ENCODE data around the gene SYNGR3.
"Not testable (repeated sequence)": the region's sequence is repeated elsewhere in the genome, so short reads cannot be mapped to it uniquely, and the experiment has no call there.

The SYNGR3 gene, protein sequence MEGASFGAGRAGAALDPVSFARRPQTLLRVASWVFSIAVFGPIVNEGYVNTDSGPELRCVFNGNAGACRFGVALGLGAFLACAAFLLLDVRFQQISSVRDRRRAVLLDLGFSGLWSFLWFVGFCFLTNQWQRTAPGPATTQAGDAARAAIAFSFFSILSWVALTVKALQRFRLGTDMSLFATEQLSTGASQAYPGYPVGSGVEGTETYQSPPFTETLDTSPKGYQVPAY

DNA sequence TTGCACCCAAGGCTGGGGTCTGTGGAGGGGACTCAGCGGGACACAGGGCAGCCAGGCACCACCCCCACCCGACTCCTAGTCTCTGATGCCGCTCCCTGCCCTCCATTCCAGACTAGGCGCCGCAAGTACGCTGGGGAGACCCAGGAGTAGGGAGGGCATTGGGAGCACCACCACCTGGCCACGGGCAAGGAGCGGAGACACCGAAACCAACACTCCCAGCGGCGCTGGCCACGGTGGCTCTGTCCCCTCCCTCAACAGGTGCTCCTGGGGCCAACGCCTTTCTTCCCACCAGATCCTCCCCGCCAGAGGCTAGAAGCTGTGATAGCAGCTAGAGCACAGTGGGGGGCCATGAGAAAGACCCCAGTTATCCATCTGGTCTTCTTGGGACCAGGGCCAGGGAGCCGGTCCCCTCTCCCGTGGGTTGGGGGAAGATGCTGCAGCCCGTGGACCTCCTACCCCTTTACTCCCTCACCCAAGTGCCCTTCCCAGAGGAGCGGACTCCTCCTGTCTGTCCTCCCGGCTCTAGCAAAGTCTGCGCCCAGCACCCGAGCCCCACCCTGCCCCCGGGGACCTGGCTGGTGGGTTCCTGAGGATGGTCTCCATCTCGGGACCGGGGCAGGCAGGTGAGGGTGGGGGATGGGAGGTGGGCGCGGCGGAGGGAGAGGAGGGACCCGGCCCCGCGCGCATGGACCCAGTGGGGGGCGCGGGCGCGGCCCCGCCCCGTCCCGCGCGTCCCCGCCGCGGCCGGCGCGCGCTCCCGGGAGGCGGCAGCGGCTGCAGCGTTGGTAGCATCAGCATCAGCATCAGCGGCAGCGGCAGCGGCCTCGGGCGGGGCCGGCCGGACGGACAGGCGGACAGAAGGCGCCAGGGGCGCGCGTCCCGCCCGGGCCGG lies at the start of gene SYNGR3:
TSS of gene SYNGR3 (plus strand) at position 762 of the 892 bp plus-strand sequence. CDS start 133 bp downstream, outside the sequence.
- DNase-seq: no peak

DNA sequence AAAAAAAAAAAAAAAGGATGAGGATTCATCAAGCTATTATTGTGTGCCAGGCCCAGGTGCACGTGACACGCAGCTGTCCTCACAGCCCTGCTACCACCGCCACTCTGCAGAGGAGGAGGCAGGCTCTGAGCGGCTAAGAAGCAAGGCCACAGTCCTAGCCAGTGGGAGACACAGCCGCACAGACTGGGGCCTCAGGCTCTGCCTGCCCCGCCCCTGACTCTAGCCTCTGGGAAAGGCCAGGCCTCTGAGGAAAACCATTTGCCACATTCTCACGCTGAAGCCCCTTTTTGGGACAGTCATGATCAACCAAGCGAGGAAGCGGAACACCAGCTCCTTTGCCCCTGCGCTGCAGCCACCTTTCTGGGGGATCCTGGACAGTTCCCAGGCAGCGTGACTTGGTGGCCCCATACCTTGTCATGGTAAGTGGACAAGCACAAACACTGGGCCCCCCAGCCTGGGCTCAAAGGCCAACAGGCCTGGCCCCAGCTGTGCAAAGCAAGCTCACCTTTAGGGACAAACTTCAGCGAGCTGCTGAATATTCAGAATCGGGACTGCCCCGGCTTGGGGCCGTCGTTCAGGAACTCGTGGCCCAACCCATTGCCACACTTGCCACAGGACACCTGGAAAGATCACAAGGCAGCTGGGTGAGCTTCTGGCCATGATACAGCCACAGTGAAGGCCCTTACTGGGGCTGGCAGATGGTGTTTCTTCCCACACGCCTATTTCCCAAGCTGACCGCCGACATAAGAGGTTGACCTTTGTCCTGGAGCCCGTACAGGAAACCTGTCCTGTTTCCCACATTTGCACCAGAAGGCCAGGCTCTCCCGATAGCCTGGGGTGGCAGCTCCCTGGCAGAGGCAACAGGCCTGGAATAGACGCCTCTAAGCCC lies 49.3 kb upstream of the SYNGR3 start:
- peak in 1 of 2 donors; percentile 31 for DNase-seq

DNA sequence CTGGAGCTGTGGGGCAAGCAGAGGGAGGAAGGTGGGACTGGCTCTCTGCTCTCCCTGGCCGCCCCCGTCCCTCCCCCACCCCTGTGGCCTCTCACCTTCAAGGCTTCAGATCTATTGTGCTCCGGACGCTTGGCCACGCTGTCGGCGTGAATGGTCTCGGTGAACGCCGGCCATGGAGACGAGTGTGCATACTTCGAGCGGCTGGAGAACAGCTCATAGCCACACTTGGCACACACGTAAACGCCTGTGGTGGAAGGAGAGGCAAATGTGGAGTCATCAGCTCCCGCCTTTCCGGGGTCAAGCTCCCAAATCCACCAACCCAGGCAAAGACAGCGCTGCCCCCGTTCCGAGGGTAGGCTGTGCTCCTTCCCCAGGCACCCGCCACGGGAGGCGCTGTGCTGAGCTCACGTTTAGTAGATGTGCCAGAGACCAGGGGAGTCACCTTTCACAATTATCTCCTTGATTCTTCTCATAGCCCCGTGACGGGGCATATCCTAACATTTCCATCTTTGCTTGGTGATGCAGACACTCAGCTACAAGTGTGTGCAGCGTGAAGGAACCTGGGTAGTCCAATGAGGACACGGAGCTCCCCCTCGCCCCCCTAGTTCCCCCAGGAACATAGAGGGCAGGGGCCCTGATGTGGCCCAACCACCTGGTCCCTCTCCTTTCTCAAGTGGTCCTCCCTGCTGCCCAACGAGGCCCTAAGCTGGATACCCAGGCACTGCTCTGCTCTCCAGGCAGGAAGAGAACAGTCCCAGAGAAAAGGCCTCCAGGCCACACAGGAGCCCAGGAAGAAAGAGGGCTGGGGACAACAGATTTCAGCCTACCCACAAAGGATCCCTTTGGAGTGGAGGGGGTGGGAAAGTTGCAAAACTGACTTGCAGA lies 48.4 kb upstream of the SYNGR3 start:
- no peak for DNase-seq

DNA sequence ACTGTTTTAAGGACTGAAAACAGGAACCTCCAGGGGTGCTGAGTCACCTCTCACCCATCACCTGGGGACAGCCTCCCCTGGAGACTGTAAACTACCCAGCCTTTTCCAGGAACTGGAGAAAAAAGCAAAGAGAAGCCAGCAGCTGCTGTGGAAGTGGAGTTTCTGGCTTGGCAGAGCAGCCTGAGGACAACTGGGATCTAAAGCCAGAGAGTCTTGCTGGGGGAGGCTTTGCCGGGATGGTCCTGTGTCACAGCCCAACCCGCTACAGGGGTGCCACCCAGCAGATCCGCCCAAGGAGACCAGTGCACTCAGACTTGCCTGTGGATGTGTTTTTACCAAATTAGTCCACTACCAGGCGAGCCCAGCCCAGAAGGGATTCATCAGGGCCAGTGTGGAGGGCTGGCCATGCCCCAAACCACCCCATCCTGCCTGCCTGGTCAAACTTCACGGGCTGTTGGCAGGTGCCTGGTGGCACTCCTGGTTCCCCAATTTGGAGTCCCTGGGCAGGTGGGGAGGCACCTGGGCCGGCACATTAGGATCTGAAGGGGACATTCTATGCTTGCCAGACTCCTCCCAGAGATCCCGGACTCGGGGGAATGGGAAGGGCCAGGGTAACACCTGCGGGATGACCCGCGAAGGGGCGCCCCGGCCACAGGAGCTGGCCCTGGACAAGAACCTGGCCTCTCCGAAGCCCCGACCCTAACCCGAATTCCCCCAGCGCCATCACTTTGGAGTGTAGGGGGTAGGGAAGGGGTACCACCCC lies 47.5 kb upstream of the SYNGR3 start:
- DNase-seq: peak; percentile 47 to 62

DNA sequence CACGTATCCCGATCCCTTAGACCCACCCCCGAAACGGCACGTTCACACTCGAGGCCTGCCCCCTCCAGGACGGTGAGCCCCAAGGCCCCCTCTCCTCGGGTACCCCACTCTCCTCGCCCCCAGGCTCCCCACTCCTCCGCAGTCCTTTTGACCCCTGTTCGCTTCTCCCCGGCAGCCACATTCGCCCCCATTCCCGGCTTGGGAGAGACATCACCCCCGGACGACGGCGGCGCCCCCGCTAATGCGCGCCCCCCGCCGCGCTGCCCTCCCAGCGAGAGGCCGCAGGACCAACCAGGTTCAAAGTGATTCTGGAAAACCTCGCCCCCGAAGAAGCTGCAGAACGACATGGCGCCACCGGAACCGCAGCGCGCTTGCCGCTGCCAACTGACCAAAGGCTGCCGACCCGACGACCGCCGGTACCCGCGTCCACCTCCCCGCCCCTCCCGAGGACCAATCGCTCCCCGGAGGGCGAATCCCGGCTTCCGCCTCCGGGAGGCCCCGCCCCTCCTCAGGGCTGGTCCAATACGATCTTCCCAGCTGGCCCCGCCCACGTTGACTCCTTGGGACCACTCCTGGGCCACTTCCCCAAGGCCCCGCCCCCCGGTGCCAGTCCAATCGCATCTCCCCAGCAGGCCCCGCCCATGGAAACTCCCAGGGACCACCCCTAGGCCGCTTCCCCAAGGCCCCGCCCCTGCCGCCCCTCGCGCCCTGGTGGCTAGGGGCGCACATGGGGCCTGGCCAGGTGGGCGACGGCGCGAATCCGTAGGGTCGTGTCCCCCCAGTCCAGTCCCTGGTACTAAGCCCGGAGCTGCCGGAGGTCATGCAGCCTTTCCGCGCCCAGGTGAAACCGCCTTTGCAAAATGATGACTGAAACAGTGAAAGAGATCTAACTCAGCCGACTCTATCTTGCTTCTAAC lies 46.7 kb upstream of the SYNGR3 start, which contains the start of gene MSRB1:
TSS of gene MSRB1 (minus strand) at position 390 of the 917 bp plus-strand sequence. CDS start at position 347, 43 bp downstream.
- peak; percentile 99 to 100 for DNase-seq

DNA sequence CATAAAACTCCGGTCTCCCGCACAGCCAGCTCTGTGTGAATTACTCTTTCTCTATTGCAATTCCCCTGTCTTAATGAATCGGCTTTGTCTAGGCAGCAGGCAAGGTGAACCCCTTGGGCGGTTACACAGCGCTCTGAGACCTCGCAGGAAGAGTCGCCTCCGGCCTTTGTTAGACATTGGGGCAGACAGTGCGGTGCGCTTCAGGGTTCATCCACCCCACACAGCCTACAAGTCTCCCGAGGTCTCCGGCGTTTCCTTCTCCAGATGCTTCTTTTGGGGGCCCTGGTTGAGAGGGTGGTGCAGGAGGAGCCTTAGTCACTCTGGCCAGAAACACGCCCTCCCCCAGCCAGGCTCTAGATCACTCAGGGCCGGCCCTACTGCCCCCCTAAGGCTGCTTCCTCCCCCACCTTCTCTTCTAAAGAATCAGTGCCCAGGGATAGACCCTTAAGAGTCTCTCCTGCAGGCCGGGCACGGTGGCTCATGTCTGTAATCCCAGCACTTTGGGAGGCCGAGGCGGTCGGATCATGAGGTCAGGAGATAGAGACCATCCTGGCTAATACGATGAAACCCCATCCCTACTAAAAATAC lies 45.1 kb upstream of the SYNGR3 start:
- no peak for DNase-seq

DNA sequence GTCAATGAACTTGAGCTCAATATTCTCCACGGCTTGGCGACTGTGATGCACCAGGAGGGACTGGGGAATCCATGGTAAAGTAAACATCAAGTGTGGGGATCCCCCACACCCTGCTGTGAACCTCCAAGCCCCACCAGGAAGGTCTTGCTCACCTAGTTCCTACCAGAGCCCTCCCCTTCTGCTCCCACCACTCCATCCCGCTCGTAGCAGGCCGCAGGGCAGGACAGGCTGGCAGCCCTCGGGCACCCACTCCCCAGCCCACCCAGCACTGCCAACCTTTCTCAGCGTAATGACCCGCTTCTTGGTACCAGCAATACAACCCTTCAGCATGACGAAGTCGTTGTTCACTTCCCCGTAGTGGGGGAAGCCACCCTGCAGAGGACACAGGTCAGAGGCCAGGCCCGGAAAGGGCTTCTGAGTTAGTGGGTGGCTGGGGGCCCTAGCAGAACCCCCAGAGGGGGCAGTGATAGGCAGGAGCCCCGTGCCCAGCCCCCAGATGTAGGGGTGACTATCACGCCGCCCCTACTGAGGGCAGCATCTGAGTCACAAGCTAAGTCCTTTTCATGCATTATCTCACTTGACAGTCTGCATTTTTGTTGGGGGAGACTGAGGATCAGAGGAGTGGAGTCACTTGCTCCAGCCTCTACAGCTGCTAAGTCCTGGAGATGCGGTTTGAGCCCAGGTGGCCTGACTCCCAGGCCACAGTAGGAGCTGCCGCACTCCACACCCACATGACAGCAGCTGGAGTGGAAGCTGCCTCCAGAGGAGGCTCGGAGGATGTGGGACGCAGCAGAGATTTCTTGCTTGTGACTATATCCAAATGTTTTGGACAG lies 44.0 kb upstream of the SYNGR3 start:
- DNase-seq: no peak

DNA sequence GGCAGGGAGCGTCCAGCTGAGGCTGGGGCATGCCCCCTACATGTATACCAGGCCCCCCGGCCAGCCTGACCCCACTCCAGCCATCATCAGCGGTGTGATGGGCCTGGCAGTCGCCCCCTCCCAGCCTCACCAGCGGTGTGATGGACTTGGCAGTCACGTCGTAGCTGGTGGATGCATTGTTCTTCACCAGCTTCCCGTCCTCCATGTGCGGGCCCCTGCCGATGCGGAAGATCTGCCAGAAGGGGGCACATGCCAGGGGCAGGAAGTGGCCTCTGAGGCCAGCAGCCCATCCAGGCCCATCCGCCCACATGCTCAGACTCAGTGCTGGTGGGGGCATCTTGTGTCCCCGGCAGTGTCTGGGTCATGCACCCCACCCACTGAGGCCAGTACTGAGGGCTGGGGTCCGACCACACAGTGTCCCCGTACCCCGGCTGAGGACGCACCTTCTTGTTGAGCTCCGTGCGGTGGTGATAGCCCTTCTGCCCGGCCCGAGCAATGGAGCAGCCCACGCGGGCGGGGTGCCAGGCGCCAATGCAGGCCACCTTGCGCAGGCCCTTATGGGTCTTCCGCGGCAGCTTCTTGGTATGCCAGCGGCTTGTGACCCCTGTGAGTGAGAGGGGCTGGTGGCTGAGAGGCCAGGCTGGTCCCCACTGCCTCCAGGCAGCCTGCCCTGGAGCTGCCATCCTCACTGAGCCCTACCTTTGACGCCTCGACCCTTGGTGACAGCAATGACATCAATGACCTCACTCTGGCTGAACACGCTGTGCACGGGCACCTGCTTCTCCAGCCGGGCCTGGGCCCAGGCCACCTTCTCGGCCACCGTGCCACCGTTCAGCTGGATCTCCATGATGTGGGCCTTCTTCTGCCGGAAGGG lies 43.0 kb upstream of the SYNGR3 start:
- no peak for DNase-seq

DNA sequence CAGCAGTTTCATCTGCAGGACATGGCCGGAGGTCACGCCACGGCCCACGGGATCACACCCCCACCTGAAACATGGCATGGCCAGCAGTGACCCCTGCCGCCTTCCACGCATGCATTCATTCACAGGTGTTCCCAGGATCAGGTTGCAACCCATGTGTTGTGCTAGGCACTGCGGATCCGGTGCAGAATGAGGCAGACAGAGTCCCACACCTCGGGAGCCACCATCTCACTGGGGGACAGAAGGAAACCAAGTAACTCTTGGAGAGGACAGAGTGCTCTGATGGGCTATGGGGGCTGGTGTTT lies 42.5 kb upstream of the SYNGR3 start:
- no peak for DNase-seq

DNA sequence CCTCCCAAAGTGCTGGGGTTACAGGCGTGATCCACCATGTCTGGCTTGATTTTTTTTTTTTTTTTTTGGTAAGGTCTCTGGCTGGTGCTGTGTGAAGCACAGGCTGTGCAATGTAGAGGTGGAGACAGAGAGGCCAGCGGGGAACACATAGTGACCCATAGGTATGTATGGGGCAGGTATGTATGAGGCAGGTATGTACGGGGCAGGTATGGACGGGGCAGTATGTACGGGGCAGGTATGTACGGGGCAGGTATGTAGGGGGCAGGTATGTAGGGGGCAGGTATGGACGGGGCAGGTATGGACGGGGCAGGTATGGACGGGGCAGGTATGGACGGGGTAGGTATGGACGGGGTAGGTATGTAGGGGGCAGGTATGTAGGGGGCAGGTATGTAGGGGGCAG lies 40.3 kb upstream of the SYNGR3 start:
- no peak for DNase-seq

DNA sequence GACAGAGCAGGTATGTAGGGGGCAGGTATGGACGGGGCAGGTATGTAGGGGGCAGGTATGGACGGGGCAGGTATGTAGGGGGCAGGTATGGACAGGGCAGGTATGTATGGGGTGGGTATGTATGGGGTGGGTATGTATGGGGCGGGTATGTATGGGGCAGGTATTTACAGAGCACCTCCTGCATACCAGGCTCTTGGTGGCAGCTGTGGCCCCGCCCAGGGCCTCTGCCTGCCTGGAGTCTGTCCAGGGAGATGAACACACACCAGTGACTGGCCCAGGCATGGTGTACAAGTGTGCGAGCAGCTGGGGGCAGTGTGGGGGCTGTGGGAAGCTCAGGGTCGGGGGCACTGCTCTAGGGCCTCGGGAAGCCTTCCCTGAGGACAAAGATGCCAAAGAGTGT lies 39.7 kb upstream of the SYNGR3 start:
- no peak for DNase-seq

DNA sequence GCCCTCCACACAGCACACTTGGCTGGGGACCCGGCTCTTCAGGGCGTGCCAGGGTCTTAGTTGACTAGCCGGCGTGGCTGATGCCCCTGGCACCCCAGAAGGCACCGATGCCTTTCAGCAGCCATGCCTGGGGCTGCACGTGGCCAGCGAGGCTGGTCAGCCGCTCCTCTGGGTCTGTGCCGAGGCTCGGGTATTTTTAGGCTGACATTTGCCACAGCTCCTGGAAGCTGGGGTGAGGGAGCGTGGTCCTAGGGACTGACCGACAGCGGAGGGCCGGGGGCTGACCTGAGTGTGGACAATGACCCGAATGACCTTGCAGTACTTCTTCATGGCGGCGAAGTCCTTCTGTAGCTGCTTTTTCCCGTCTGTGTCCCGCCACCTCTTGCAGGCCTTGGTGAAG lies 39.2 kb upstream of the SYNGR3 start:
- no peak for DNase-seq

DNA sequence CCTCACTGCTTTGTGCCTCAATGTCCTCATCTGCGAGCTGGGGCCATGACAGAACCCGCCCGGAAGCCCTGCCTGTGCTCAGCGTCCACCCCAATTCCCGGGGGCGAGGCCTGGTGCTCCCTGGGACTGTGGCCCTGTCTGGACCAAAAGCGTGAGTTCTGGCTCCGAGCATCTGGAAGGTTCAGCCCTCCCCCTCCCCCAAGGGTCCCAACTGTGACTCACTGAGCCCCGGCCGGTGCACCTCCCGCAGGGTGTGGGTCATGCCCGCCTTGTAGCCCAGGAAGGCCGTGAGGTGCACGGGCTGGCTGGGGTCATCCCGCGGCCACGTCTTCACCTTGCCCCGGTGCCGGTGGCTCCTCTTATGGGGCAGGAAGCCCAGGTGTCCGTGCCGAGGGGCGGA lies 36.0 kb upstream of the SYNGR3 start:
- DNase-seq: no peak

DNA sequence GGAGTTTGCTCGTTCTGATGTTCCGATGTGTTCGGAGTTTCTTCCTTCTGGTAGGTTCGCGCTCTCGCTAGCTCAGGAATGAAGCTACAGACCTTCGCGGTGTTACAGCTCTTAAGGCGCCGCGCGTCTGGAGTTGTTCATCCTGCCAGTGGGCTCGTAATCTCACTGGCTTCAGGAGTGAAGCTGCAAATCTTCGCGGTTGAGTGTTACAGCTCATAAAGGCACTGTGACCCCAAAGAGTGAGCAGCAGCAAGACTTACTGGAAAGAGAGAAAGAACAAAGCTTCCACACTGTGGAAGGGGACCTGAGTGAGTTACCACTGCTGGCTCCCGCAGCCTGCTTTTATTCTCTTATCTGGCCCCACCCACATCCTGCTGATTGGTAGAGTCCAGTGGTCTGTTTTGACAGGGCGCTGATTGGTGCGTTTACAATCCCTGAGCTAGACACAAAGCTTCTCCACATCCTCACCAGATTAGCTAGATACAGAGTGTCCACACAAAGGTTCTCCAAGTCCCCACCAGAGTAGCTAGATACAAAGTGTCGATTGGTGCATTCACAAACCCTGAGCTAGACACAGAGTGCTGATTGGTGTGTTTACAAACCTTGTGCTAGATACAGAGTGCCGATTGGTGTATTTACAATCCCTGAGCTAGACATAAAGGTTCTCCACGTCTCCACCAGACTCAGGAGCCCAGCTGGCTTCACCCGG lies 32.2 kb upstream of the SYNGR3 start:
- not testable (repeated sequence) for DNase-seq

DNA sequence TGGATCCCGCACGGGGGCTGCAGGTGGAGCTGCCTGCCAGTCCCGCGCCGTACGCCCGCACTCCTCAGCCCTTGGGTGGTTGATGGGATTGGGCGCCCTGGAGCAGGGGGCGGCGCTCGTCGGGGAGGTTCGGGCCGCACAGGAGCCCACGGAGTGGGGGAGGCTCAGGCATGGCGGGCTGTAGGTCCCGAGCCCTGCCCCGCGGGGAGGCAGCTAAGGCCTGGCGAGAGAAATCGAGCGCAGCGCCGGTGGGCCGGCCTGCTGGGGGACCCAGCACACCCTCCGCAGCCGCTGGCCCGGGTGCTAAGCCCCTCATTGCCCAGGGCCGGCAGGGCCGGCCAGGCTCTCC lies 31.7 kb upstream of the SYNGR3 start:
- DNase-seq: not testable (repeated sequence)

DNA sequence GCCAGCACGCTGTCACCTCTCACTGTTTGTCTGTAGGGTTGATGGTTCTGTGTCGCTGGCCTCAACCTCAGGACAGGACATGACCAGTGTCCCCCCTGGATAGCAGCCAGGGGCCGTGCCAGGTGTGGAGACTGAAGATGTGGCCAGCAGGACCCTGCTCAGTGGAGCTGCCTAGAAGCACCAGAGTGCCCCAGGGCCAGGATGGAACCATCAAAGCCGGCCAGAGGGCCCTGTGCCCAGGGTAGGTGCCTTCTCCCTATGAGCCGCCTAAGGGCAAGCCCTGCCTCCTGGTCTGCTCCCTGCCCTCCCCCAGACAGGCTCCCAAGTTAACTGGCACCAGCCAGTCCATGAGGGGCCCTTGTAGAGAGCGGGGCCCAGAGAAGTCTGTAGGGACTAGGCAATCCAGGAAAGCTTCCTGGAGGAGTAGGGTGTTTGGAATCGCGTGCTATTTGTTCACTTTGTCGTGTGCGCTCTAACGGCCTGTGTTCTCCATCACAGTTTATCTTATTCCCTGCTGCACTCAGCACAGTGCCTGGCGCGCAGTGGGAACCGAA lies 31.0 kb upstream of the SYNGR3 start:
- no peak for DNase-seq

All from inflammatory macrophage treated with lipopolysaccharide for 1 hour (primary cell).